Measurements from ENCODE around the gene TMCO4. TPM values are rescaled to one million over a fixed set of nuclear protein-coding genes. Genes with fewer than 3 reads are reported as not detected.
"Not testable (repeated sequence)": the region's sequence is repeated elsewhere in the genome, so short reads cannot be mapped to it uniquely, and the experiment has no call there.

Gene TMCO4
- 12.8 and 25.8 TPM in 2 replicates for total RNA-seq (2014; rRNA removed; shearing (Covaris generic); ENCODE audit: low replicate concordance)

- no peaks in the 10 kb centered on the region for H3K36me3 ChIP-seq
- no peaks in the 10 kb centered on the region for H3K27me3 ChIP-seq
- H3K4me3 ChIP-seq: peak within 1 kb of the TSS; percentile 45
- peak; percentile 72 for DNase-seq
- H3K9me3 ChIP-seq: no peaks in the 10 kb centered on the region
Observed at GRCh38 chr1:19799230-19800075, at the start of gene TMCO4. Gene TMCO4, minus strand, starts transcription at chr1:19799916. Its CDS starts 19,158 bp downstream, at chr1:19780758.

- H3K4me3 ChIP-seq, H3K36me3 ChIP-seq, H3K27me3 ChIP-seq, DNase-seq, H3K9me3 ChIP-seq: not testable (repeated sequence)
Observed at GRCh38 chr1:19849307-19849706, 49.6 kb upstream of the TMCO4 start.

GRCh38 chr1:19847334-19847733 lies 47.6 kb upstream of the TMCO4 start:
- not testable (repeated sequence) for H3K27me3 ChIP-seq, DNase-seq, H3K36me3 ChIP-seq, H3K4me3 ChIP-seq, H3K9me3 ChIP-seq

DNA sequence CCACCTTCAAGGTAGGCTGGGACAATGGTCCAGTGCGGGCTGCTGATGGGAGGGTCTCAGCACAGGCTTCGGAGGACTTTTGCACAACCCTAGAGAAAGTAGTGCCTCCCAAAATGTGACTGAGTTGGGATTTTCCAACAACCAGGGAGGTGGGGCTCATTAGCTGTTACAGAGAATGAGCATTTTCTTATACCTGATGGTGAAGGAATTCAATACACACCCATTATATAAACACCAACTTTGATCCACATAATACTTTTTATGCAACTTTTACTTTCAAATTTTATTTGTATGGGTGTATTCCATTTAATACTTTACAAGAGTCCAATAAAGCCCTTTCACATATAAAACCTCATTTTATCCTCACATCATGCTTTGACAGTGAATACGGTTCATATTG lies 46.6 kb upstream of the TMCO4 start:
- no peaks in the 10 kb centered on the region for H3K9me3 ChIP-seq
- H3K4me3 ChIP-seq: no peak overlapping the region
- no peaks in the 10 kb centered on the region for H3K36me3 ChIP-seq
- no peak for DNase-seq
- H3K27me3 ChIP-seq: no peaks in the 10 kb centered on the region; the same call in 1 of the 2 replicates

GRCh38 chr1:19845555-19845954 lies 45.8 kb upstream of the TMCO4 start:
- Histone ChIP-seq H3K27me3 (no peaks in the 10 kb centered on the region; the same call in 1 of the 2 replicates), H3K4me3 (no peak overlapping the region), H3K36me3 (no peaks in the 10 kb centered on the region), H3K9me3 (no peaks in the 10 kb centered on the region)
- DNase-seq: no peak

- Histone ChIP-seq H3K27me3 (no peaks in the 10 kb centered on the region; the same call in 1 of the 2 replicates), H3K4me3 (no peak overlapping the region), H3K36me3 (no peaks in the 10 kb centered on the region), H3K9me3 (no peaks in the 10 kb centered on the region)
- DNase-seq: no peak
Observed at GRCh38 chr1:19844731-19845495, 45.2 kb upstream of the TMCO4 start.

- Histone ChIP-seq H3K36me3 (no peaks in the 10 kb centered on the region), H3K9me3 (no peaks in the 10 kb centered on the region), H3K4me3 (no peak overlapping the region), H3K27me3 (no peaks in the 10 kb centered on the region; the same call in 1 of the 2 replicates)
- no peak for DNase-seq
Observed at GRCh38 chr1:19840228-19840627, 40.5 kb upstream of the TMCO4 start.

GRCh38 chr1:19837866-19838265 lies 38.1 kb upstream of the TMCO4 start:
- H3K27me3 ChIP-seq: no peaks in the 10 kb centered on the region; the same call in 1 of the 2 replicates
- H3K4me3 ChIP-seq: no peak overlapping the region
- H3K36me3 ChIP-seq: no peaks in the 10 kb centered on the region
- no peaks in the 10 kb centered on the region for H3K9me3 ChIP-seq
- no peak for DNase-seq

DNA sequence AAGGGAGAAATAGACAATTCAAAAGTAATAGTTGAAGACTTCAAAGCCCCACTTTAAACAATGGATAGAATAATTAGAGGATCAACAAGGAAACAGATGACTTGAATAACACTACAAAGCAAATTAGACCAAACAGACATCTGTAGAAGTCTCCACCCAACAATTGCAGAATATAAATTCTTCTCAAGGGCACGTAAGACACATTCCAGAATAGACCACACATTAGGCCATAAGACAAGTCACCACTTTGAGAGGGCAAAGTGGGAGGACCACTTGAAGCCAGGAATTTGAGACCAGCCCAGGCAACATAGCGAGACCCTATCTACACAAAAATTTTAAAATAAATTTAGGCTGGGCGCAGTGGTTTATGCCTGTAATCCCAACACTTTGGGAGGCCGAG lies 35.9 kb upstream of the TMCO4 start:
- H3K27me3 ChIP-seq: no peaks in the 10 kb centered on the region
- H3K4me3 ChIP-seq: no peak overlapping the region
- H3K9me3 ChIP-seq: no peaks in the 10 kb centered on the region
- no peaks in the 10 kb centered on the region for H3K36me3 ChIP-seq
- DNase-seq: no peak

DNA sequence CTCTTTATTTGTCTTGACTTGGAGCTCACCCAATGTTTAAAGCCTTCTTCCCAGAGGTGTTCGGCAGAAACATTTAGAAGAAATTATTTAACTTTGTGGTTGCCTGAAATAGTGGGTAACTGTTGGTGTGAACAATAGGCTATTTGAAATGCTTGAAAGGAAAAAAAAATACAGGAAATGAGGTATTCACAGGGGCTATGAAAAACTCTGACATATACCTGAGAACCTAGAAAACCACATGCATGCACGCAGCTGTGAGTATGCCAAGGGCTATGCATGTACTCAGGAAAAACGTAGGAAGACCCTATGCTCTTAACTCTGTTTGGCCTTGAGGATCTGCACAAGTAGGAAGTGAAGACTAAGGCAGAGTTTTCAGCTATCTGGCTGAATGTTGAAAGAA lies 31.7 kb upstream of the TMCO4 start:
- DNase-seq: no peak
- no peaks in the 10 kb centered on the region for H3K9me3 ChIP-seq
- H3K4me3 ChIP-seq: no peak overlapping the region
- H3K27me3 ChIP-seq: no peaks in the 10 kb centered on the region
- no peaks in the 10 kb centered on the region for H3K36me3 ChIP-seq

- Histone ChIP-seq H3K36me3 (no peaks in the 10 kb centered on the region), H3K27me3 (no peaks in the 10 kb centered on the region), H3K4me3 (no peak overlapping the region), H3K9me3 (no peaks in the 10 kb centered on the region)
- peak; percentile 32 for DNase-seq
Observed at GRCh38 chr1:19828546-19828945, 28.8 kb upstream of the TMCO4 start.

DNA sequence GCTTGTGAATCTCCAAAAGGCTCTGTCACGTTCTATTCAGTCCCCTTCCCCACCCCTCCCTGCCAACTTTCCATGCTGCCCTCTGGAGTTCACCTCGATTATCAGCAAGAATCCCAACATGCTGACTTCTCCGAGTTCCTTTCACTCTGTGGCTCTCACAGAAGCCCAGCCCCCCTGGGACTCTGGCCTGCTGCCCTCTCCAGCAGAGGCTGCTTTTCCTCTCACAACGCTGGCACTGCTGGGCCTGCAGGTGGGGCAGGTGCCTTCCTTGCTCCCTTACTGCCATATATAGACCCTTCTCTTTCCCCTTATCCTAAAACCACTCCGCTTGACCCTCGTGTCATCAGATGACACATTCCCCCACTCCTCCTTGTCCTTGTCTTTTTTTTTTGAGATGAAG lies 25.6 kb upstream of the TMCO4 start:
- no peaks in the 10 kb centered on the region for H3K9me3 ChIP-seq
- H3K27me3 ChIP-seq: no peaks in the 10 kb centered on the region
- no peak overlapping the region for H3K4me3 ChIP-seq
- no peak for DNase-seq
- no peaks in the 10 kb centered on the region for H3K36me3 ChIP-seq

DNA sequence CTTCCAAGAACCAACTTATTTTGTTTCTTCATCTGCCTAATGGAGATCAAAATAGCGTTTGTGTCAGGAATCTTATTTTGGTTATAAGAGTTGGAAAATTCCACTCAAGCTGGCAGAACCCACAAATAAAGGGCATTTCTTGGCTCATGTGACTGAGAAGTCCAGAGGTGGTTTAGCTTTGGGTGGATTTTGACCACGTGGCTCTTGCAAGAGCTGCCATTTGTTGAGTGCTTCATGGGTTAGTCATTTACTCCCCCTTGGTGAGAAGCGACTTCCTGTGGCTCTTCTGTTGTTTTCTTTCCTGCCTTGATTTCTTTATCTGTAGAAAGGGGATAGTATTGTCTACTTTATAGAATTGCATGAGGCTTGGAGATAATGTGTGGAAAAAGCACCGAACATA lies 24.8 kb upstream of the TMCO4 start:
- no peaks in the 10 kb centered on the region for H3K9me3 ChIP-seq
- H3K36me3 ChIP-seq: no peaks in the 10 kb centered on the region
- H3K4me3 ChIP-seq: no peak overlapping the region
- H3K27me3 ChIP-seq: no peaks in the 10 kb centered on the region
- no peak for DNase-seq

- Histone ChIP-seq H3K9me3 (no peaks in the 10 kb centered on the region), H3K36me3 (no peaks in the 10 kb centered on the region), H3K27me3 (no peaks in the 10 kb centered on the region), H3K4me3 (no peak overlapping the region)
- no peak for DNase-seq
Observed at GRCh38 chr1:19824036-19824435, 24.3 kb upstream of the TMCO4 start.

GRCh38 chr1:19819701-19820100 lies 20.0 kb upstream of the TMCO4 start:
- no peak for DNase-seq
- Histone ChIP-seq H3K4me3 (no peak overlapping the region), H3K27me3 (no peaks in the 10 kb centered on the region), H3K36me3 (no peaks in the 10 kb centered on the region), H3K9me3 (no peaks in the 10 kb centered on the region)

GRCh38 chr1:19818324-19818723 lies 18.6 kb upstream of the TMCO4 start:
- no peaks in the 10 kb centered on the region for H3K36me3 ChIP-seq
- H3K27me3 ChIP-seq: no peaks in the 10 kb centered on the region
- no peaks in the 10 kb centered on the region for H3K9me3 ChIP-seq
- H3K4me3 ChIP-seq: no peak overlapping the region
- DNase-seq: no peak

DNA sequence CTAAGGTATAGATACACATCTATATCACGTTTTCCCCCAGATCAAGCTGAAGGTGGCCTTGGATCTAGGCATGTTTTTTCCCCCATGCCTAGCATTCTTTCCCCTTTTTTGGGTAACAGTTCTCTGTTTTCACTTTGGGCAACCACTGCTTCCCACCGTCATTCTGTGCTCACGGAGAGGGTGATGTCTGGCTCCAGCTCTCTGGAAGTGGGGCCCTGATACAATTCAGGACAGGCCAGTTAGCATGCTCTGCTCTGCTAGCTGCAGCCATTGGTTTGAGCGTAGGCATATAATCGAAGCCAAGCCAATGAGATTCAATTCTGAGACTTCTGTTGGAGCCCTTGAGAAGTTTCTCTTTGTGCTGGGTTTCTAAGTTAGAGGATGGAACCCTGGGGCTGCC lies 17.4 kb upstream of the TMCO4 start:
- H3K36me3 ChIP-seq: no peaks in the 10 kb centered on the region
- no peak for DNase-seq
- H3K27me3 ChIP-seq: no peaks in the 10 kb centered on the region
- H3K9me3 ChIP-seq: no peaks in the 10 kb centered on the region
- no peak overlapping the region for H3K4me3 ChIP-seq

- not testable (repeated sequence) for H3K36me3 ChIP-seq, H3K9me3 ChIP-seq, H3K4me3 ChIP-seq, H3K27me3 ChIP-seq, DNase-seq
Observed at GRCh38 chr1:19816737-19817086, 17.0 kb upstream of the TMCO4 start.

Data from MG63 (cell line).